NCI-H1048 (cell line): Measurements from ENCODE around the gene DOCK2.

Experiments used
- DNase-seq: peaks from one replicate; lab custom pipeline; 2025; lab: John Stamatoyannopoulos, UW

DOCK2 gene

DNA sequence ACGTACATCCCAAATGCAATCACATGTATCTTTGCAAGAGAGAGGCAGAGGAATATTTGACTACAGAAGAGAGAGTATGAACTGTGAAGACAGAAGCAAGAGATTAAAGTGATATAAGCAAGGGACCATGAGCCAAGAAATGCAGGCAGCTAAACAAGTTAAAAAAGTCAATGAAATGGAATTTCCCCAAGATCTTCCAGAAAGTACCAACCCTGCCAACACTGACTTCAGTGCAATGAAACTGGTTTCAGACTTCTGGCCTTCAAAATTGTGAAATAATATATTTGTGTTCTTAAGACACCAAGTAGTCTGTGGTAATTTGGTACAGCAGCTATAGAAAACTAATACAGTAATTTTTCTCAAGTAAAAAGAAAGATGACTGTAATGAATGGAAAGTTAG, 489.6 kb downstream of the DOCK2 start:
- DNase-seq = no peak

DNA sequence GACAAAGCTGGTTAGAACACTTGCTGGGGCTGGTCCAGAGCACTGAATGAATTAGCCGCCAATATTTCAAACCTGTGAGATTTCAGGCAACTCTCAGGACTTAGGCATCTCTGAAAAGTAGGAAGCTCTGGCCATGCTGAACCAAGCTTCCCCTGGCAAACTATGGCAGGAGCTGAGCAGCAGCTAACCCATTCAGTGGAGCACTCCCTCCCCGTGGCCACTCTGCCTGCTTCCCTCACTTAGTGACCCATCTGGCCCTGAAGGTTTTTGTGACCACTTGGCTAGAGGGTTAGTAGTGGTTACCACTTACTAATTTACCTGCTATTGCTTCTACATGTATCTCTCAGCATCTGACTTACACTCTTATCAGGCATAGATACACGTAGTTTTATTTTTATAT, 494.2 kb downstream of the DOCK2 start:
- no peak for DNase-seq

DNA sequence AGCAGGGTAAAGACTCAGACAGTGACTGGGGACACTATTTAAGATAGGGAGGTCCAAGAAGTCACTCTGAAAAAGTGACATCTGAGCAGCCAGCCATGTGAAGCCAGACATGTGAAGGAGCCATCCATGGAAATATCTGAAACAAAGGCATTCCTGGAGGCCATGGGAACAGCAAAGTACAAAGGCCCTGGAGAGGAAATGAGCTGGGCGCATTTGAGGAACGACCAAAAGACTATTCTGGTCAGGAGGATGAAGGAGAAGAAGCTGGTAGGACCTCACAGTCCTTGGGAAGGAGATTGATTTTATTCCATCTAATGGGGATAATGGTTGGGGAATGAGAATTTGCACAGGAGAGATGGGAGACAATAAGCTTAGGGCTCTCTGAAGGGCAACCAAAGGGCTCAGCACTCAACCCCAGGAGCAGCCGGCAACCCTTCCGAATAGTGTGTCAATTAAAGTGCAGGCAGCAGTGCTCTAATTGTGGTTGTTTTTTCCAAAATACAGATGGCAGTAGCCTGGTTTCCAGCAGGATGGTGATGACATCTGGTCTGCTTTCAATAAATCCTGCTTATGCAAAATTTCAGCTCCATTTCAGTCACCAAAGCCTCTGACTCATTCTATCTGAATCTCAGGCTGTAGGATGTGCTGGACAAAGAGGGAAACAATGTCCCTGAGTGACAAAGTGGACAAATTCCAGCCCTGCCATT, 495.3 kb downstream of the DOCK2 start:
- DNase-seq = peak; percentile 30
